Esophagus muscularis mucosa (tissue), 3 donors: ENCODE data around the gene CYGB.

ENCODE experiments used
- POLR2AphosphoS5 ChIP-seq, 2 donors: sonication (generic); formaldehyde crosslinking; IDR thresholded peaks; one replicate each; pipeline ENCODE4 v1.6.1; 2017; ENCODE audit warnings: antibody characterized with exemption in 2 of 2
- TF ChIP-seq, protein P1 (sequence below), 3 experiments: fragments of 200-600 bp in 2 of 3; fragments of 450-650 bp in 1 of 3; sonication (generic) in 2 of 3; IDR thresholded peaks; one replicate each; pipeline ENCODE4 v1.5.1; 2017 to 2019; ENCODE audit warnings: antibody characterized with exemption in 3 of 3, mild to moderate bottlenecking in 2 of 3, moderate library complexity in 1 of 3

DNA sequence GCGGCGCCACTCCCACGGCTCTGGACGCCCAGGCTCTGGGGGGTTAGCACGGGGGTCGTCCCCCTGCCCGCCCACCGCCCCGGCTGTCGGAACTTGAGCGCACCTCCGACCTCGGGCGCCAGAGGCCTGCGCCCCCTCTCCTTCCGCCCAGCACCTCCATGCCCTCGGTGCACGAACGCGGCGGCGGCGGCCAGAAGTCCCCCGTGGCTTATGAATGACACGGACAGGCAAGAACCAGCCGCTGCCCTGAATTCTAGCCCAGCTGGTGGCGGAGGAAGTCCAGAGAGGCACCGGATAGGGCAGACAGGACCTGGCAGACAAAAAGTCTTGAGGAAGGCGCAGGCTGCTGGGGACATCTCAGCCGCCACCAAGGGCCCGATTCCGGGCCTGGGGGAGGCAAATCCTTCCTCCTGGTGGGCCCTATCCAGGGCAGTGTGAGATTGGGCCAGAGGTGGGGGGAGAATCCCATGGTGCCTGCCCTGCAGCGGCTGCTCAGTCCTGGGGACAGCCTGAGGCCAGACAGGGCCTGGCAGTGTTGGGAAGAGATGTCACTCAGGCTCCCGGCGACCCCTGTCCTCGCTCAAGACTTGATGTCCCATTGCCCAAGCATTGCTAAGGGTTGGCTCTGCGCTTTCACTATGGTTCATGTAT, 897 bp upstream of the CYGB start:
- TF ChIP-seq, protein P1, sequence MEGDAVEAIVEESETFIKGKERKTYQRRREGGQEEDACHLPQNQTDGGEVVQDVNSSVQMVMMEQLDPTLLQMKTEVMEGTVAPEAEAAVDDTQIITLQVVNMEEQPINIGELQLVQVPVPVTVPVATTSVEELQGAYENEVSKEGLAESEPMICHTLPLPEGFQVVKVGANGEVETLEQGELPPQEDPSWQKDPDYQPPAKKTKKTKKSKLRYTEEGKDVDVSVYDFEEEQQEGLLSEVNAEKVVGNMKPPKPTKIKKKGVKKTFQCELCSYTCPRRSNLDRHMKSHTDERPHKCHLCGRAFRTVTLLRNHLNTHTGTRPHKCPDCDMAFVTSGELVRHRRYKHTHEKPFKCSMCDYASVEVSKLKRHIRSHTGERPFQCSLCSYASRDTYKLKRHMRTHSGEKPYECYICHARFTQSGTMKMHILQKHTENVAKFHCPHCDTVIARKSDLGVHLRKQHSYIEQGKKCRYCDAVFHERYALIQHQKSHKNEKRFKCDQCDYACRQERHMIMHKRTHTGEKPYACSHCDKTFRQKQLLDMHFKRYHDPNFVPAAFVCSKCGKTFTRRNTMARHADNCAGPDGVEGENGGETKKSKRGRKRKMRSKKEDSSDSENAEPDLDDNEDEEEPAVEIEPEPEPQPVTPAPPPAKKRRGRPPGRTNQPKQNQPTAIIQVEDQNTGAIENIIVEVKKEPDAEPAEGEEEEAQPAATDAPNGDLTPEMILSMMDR (IDR thresholded peaks at IDR 0.05), result no peak
- no peak for TF ChIP-seq POLR2AphosphoS5 (IDR thresholded peaks at IDR 0.05)
